AG09309 (cell line): ENCODE results near the gene CCNB3.

Source experiments
- DNase-seq: peaks from one replicate; pipeline ENCODE4 v3.0.0-alpha.2; 2010; ENCODE audit warnings: low read depth
- H3K4me3 ChIP-seq: 2 replicates; pipeline ENCODE4 v1.5.1; 2011; ENCODE audit warnings: mild to moderate bottlenecking, low read depth, low read length, moderate library complexity; ENCODE audit not compliant: control insufficient read depth
- CTCF ChIP-seq: IDR thresholded peaks from 2 replicates; pipeline ENCODE4 v1.5.1; 2011; ENCODE audit warnings: mild to moderate bottlenecking, low read depth, low read length, inconsistent platforms; ENCODE audit not compliant: insufficient read depth, control insufficient read depth; ENCODE audit errors: missing control alignments

CCNB3 gene

GRCh38 chrX:50169717-50170116, 34.8 kb upstream of the CCNB3 start:
- DNase-seq = no peak
- H3K4me3 ChIP-seq = no peak overlapping the region
- no peak for TF ChIP-seq CTCF

GRCh38 chrX:50180073-50180940, 24.3 kb upstream of the CCNB3 start:
- DNase-seq = no peak
- no peak for TF ChIP-seq CTCF
- H3K4me3 ChIP-seq = no peak overlapping the region

- no peak overlapping the region for H3K4me3 ChIP-seq
- DNase-seq = no peak
- TF ChIP-seq CTCF = no peak
These were observed 20.7 kb upstream of the CCNB3 start for GRCh38 chrX:50183891-50184290.

GRCh38 chrX:50188859-50189600, 15.5 kb upstream of the CCNB3 start:
- H3K4me3 ChIP-seq = no peak overlapping the region
- no peak for TF ChIP-seq CTCF
- no peak for DNase-seq

- DNase-seq = no peak
- TF ChIP-seq CTCF = no peak
These were observed 6.2 kb upstream of the CCNB3 start for GRCh38 chrX:50198348-50198747.

GRCh38 chrX:50200907-50201306, 3.7 kb upstream of the CCNB3 start, which contains the start of gene AKAP4:
TSS of gene AKAP4 (minus strand) at chrX:50201007. CDS start at chrX:50200889, 118 bp downstream.
- H3K4me3 ChIP-seq = no peak within 1 kb of the TSS
- DNase-seq = no peak
- TF ChIP-seq CTCF = no peak

More at GRCh38 chrX:50198348-50198747, 6.2 kb upstream of the CCNB3 start:
- no peak overlapping the region for H3K4me3 ChIP-seq
